HepG2 (cell line): Measurements from ENCODE around the gene ZSWIM8.

Experiments used
- GABPA ChIP-seq, 2 experiments: IDR thresholded peaks; 2 replicates each; pipeline ENCODE4 v1.6.1; 2011 to 2016; ENCODE audit warnings: low read depth in 2 of 2, low read length in 1 of 2, missing biosample characterization in 1 of 2, missing genetic modification characterization in 1 of 2
- SIN3B ChIP-seq: fragments of 150-350 bp; IDR thresholded peaks from 2 replicates; pipeline ENCODE4 v1.6.1; 2014; ENCODE audit warnings: low read length
- ZNF160 ChIP-seq: sonication (generic); formaldehyde crosslinking; IDR thresholded peaks from 2 replicates; pipeline ENCODE4 v1.8.0; 2022; ENCODE audit warnings: mild to moderate bottlenecking, inconsistent platforms, missing genetic modification reagents
- ZNF282 ChIP-seq: fragments of 450-650 bp; IDR thresholded peaks from 2 replicates; pipeline ENCODE4 v1.6.1; 2018; ENCODE audit not compliant: partially characterized antibody
- ZNF362 ChIP-seq: sonication (generic); formaldehyde crosslinking; IDR thresholded peaks from 2 replicates; pipeline ENCODE4 v1.4.0; 2020; ENCODE audit warnings: missing genetic modification reagents, mild to moderate bottlenecking, borderline replicate concordance
- ZNF407 ChIP-seq: sonication (generic); formaldehyde crosslinking; IDR thresholded peaks from one replicate; pipeline ENCODE4 v1.5.1; 2020; ENCODE audit warnings: mild to moderate bottlenecking, missing genetic modification reagents; ENCODE audit errors: not compliant biosample characterization
- ZNF558 ChIP-seq: sonication (generic); formaldehyde crosslinking; IDR thresholded peaks from 2 replicates; pipeline ENCODE4 v1.9.0; 2022; ENCODE audit warnings: mild to moderate bottlenecking, missing genetic modification reagents, borderline replicate concordance
- TF ChIP-seq, protein P1 (sequence below): sonication (generic); formaldehyde crosslinking; conservative IDR thresholded peaks from 2 replicates; pipeline ENCODE4 v1.4.0; 2020; ENCODE audit warnings: missing genetic modification reagents
- TF ChIP-seq, protein P2 (sequence below): sonication (generic); formaldehyde crosslinking; IDR thresholded peaks from 2 replicates; pipeline ENCODE4 v1.5.0; 2020; ENCODE audit warnings: mild to moderate bottlenecking, missing genetic modification reagents, moderate library complexity

DNA sequence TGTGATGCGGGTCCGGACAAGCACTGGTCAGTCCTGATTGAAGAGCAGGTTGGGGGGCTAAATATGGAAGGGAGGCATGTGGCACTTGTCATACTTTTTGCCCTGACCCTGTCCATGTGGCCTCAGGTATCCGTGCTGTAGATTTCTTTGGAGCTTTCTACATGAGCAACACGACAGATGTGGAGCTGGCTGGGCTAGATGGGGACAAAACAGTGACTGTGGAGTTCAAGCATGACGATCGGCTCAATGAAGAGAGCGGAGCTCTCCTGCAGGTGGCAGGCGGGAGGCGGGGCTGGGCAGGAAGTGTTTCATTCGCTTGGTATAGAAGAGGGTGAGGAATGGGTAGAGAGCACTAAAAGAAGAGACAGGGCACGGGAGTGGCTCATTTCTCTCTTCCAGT lies 16.5 kb upstream of the ZSWIM8 start:
- TF ChIP-seq ZNF282 (no peak), ZNF160 (no peak), GABPA (IDR thresholded peaks at IDR 0.05; ENCODE audit: low read depth, low read length) (no peak), GABPA (CRISPR knock-in tag; IDR thresholded peaks at IDR 0.05; ENCODE audit: low read depth) (no peak), ZNF558 (CRISPR knock-in tag) (no peak), SIN3B (no peak), ZNF407 (no peak), ZNF362 (CRISPR knock-in tag) (no peak)
- TF ChIP-seq, protein P1, sequence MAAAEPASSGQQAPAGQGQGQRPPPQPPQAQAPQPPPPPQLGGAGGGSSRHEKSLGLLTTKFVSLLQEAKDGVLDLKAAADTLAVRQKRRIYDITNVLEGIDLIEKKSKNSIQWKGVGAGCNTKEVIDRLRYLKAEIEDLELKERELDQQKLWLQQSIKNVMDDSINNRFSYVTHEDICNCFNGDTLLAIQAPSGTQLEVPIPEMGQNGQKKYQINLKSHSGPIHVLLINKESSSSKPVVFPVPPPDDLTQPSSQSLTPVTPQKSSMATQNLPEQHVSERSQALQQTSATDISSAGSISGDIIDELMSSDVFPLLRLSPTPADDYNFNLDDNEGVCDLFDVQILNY (CRISPR knock-in tag): no peak
- TF ChIP-seq, protein P2, sequence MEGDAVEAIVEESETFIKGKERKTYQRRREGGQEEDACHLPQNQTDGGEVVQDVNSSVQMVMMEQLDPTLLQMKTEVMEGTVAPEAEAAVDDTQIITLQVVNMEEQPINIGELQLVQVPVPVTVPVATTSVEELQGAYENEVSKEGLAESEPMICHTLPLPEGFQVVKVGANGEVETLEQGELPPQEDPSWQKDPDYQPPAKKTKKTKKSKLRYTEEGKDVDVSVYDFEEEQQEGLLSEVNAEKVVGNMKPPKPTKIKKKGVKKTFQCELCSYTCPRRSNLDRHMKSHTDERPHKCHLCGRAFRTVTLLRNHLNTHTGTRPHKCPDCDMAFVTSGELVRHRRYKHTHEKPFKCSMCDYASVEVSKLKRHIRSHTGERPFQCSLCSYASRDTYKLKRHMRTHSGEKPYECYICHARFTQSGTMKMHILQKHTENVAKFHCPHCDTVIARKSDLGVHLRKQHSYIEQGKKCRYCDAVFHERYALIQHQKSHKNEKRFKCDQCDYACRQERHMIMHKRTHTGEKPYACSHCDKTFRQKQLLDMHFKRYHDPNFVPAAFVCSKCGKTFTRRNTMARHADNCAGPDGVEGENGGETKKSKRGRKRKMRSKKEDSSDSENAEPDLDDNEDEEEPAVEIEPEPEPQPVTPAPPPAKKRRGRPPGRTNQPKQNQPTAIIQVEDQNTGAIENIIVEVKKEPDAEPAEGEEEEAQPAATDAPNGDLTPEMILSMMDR: no peak
